ENCODE results near the gene ZXDC.

GRCh38 chr3:126438746-126439145 lies 36.9 kb downstream of the ZXDC start:
- TF ChIP-seq POLR2AphosphoS5 (IDR thresholded peaks at IDR 0.05; ENCODE audit: borderline replicate concordance, low read depth, low read length) (no peak), EZH2 (IDR thresholded peaks at IDR 0.05) (no peak)

Measured in SK-N-MC (cell line).